Peyer's patch (tissue), 4 donors: ENCODE data around the gene P3H3. TPM values are rescaled to one million over a fixed set of nuclear protein-coding genes. Genes with fewer than 3 reads are reported as not detected.

Source experiments
- DNase-seq, 3 donors: peaks; one replicate each; pipeline ENCODE4 v3.0.0-alpha.2; 2017 to 2019
- H3K27ac ChIP-seq, 4 donors: fragments of 200-600 bp; sonication (generic); one replicate each; pipeline ENCODE4 v1.5.1; 2016 to 2019
- H3K27me3 ChIP-seq, 2 donors: fragments of 200-600 bp; sonication (generic); one replicate each; pipeline ENCODE4 v1.5.1; 2019
- H3K36me3 ChIP-seq, 3 donors: fragments of 200-600 bp; sonication (generic); one replicate each; pipeline ENCODE4 v1.5.1; 2016 to 2019
- H3K4me1 ChIP-seq, 4 donors: fragments of 200-600 bp; sonication (generic); one replicate each; pipeline ENCODE4 v1.5.1; 2016 to 2019
- H3K4me3 ChIP-seq, 4 donors: fragments of 200-600 bp; sonication (generic); 1 replicate in 3 of 4; 2 replicates in 1 of 4; pipeline ENCODE4 v1.5.1; 2016 to 2019; ENCODE audit warnings: mild to moderate bottlenecking in 1 of 4
- H3K9me3 ChIP-seq, 4 donors: fragments of 200-600 bp; sonication (generic); one replicate each; pipeline ENCODE4 v1.5.1; 2016 to 2019; ENCODE audit warnings: mild to moderate bottlenecking in 1 of 4
- CTCF ChIP-seq, 6 experiments: fragments of 450-650 bp in 4 of 6; fragments of 200-600 bp in 2 of 6; sonication (generic) in 1 of 6; IDR thresholded peaks; one replicate each; pipeline ENCODE4 v1.5.1; 2017 to 2019; ENCODE audit warnings: antibody characterized with exemption in 6 of 6, mild to moderate bottlenecking in 3 of 6, moderate library complexity in 1 of 6
- POLR2A ChIP-seq, 2 donors: fragments of 450-650 bp; IDR thresholded peaks; one replicate each; pipeline ENCODE4 v1.5.1; 2017; ENCODE audit warnings: antibody characterized with exemption in 2 of 2, mild to moderate bottlenecking in 2 of 2, moderate library complexity in 2 of 2
- total RNA-seq, 4 donors: library from RNA; depleted of rRNA; stranded (reverse); fragments of >200 nt; gene quantifications; one replicate each; pipeline ENCODE4 v1.1.0, GENCODE V29; 2016

P3H3 gene
- total RNA-seq, 4 donors from 2014 or later: 3.7 to 40.4 (median 8.7) TPM

- H3K4me1 ChIP-seq: peaks cover 0 to 10% (median 1%) of the 10 kb centered on the region in 4 donors
- no peak overlapping the region for H3K27ac ChIP-seq
- no peak for DNase-seq
- H3K4me3 ChIP-seq: no peak overlapping the region
- no peaks in the 10 kb centered on the region for H3K27me3 ChIP-seq
- H3K36me3 ChIP-seq: no peaks in the 10 kb centered on the region
- H3K9me3 ChIP-seq: no peaks in the 10 kb centered on the region
- no peak for TF ChIP-seq CTCF (IDR thresholded peaks at IDR 0.05)
- TF ChIP-seq POLR2A (IDR thresholded peaks at IDR 0.05): no peak
Measured at GRCh38 chr12:6795088-6795487, 33.1 kb upstream of the P3H3 start.

GRCh38 chr12:6796576-6796975 lies 31.6 kb upstream of the P3H3 start:
- Histone ChIP-seq H3K36me3 (no peaks in the 10 kb centered on the region), H3K4me1 (peaks cover 0 to 10% (median 1%) of the 10 kb centered on the region in 4 donors), H3K27me3 (no peaks in the 10 kb centered on the region), H3K4me3 (no peak overlapping the region), H3K27ac (no peak overlapping the region), H3K9me3 (no peaks in the 10 kb centered on the region)
- no peak for DNase-seq
- TF ChIP-seq POLR2A (IDR thresholded peaks at IDR 0.05) (no peak), CTCF (IDR thresholded peaks at IDR 0.05) (no peak)

GRCh38 chr12:6799147-6799546 lies 29.1 kb upstream of the P3H3 start:
- Histone ChIP-seq H3K27ac (no peak overlapping the region), H3K9me3 (no peaks in the 10 kb centered on the region), H3K4me3 (no peak overlapping the region), H3K36me3 (no peaks in the 10 kb centered on the region), H3K27me3 (no peaks in the 10 kb centered on the region), H3K4me1 (no peaks in the 10 kb centered on the region)
- TF ChIP-seq POLR2A (IDR thresholded peaks at IDR 0.05) (no peak), CTCF (IDR thresholded peaks at IDR 0.05) (no peak)
- no peak for DNase-seq

- Histone ChIP-seq H3K27me3 (no peaks in the 10 kb centered on the region), H3K36me3 (no peaks in the 10 kb centered on the region), H3K27ac (no peak overlapping the region), H3K4me1 (no peaks in the 10 kb centered on the region), H3K9me3 (no peaks in the 10 kb centered on the region), H3K4me3 (no peak overlapping the region)
- TF ChIP-seq CTCF (IDR thresholded peaks at IDR 0.05) (no peak), POLR2A (IDR thresholded peaks at IDR 0.05) (no peak)
- DNase-seq: no peak
Measured at GRCh38 chr12:6807170-6807569, 21.0 kb upstream of the P3H3 start.

GRCh38 chr12:6809056-6809455 lies 19.2 kb upstream of the P3H3 start:
- no peak overlapping the region for H3K4me3 ChIP-seq
- no peak for DNase-seq
- H3K36me3 ChIP-seq: no peaks in the 10 kb centered on the region
- H3K4me1 ChIP-seq: no peaks in the 10 kb centered on the region
- no peaks in the 10 kb centered on the region for H3K27me3 ChIP-seq
- no peaks in the 10 kb centered on the region for H3K9me3 ChIP-seq
- H3K27ac ChIP-seq: no peak overlapping the region
- no peak for TF ChIP-seq CTCF (IDR thresholded peaks at IDR 0.05)
- no peak for TF ChIP-seq POLR2A (IDR thresholded peaks at IDR 0.05)

GRCh38 chr12:6810758-6811157 lies 17.4 kb upstream of the P3H3 start:
- DNase-seq: no peak
- Histone ChIP-seq H3K4me1 (no peaks in the 10 kb centered on the region), H3K4me3 (no peak overlapping the region), H3K9me3 (no peaks in the 10 kb centered on the region), H3K27me3 (no peaks in the 10 kb centered on the region), H3K36me3 (no peaks in the 10 kb centered on the region), H3K27ac (no peak overlapping the region)
- TF ChIP-seq CTCF (IDR thresholded peaks at IDR 0.05) (no peak), POLR2A (IDR thresholded peaks at IDR 0.05) (no peak)
